H9 (cell line): Measurements from ENCODE around the gene IGSF9B. TPM values are rescaled to one million over a fixed set of nuclear protein-coding genes. Genes with fewer than 3 reads are reported as not detected.

Source experiments
- DNase-seq: peaks from one replicate; pipeline ENCODE4 v3.0.0-alpha.2; 2017
- H2AFZ ChIP-seq: one replicate; pipeline ENCODE4 v1.6.1; 2013; ENCODE audit warnings: mild to moderate bottlenecking, low read length, control low read depth, moderate library complexity
- H2AK5ac ChIP-seq: 2 replicates; pipeline ENCODE4 v1.6.1; 2013; ENCODE audit warnings: low read length, control low read depth, mixed read lengths; ENCODE audit not compliant: insufficient read length
- H2BK120ac ChIP-seq: one replicate; pipeline ENCODE4 v1.6.1; 2013; ENCODE audit warnings: low read depth, mild to moderate bottlenecking, low read length, control low read depth, inconsistent platforms; ENCODE audit not compliant: poor library complexity, severe bottlenecking
- H2BK12ac ChIP-seq: 2 replicates; pipeline ENCODE4 v1.6.1; 2013; ENCODE audit warnings: low read length, control low read depth, mixed read lengths, low read depth; ENCODE audit not compliant: insufficient read length
- H2BK15ac ChIP-seq: 2 replicates; pipeline ENCODE4 v1.6.1; 2013; ENCODE audit warnings: low read depth, low read length, control low read depth
- H2BK20ac ChIP-seq: one replicate; pipeline ENCODE4 v1.6.1; 2013; ENCODE audit warnings: low read depth, mild to moderate bottlenecking, low read length, control low read depth, inconsistent platforms; ENCODE audit not compliant: poor library complexity, severe bottlenecking
- H2BK5ac ChIP-seq: 2 replicates; pipeline ENCODE4 v1.6.1; 2013; ENCODE audit warnings: low read length, control low read depth, mixed read lengths; ENCODE audit not compliant: insufficient read length
- H3K14ac ChIP-seq: 2 replicates; pipeline ENCODE4 v1.6.1; 2013; ENCODE audit warnings: low read length, control low read depth; ENCODE audit not compliant: insufficient read depth
- H3K18ac ChIP-seq: 2 replicates; pipeline ENCODE4 v1.6.1; 2013; ENCODE audit warnings: low read depth, mild to moderate bottlenecking, mixed read lengths, low read length, control low read depth; ENCODE audit not compliant: insufficient read length
- H3K23ac ChIP-seq: 2 replicates; pipeline ENCODE4 v1.6.1; 2013; ENCODE audit warnings: low read length, control low read depth, mixed read lengths, low read depth; ENCODE audit not compliant: insufficient read length
- H3K23me2 ChIP-seq: 2 replicates; pipeline ENCODE4 v1.6.1; 2013; ENCODE audit warnings: low read depth, mild to moderate bottlenecking, mixed read lengths, low read length, control low read depth; ENCODE audit not compliant: insufficient read length, poor library complexity, severe bottlenecking
- H3K27ac ChIP-seq: 2 replicates; pipeline ENCODE4 v1.5.1; 2013; ENCODE audit warnings: low read length, control low read depth, mixed read lengths, low read depth; ENCODE audit not compliant: insufficient read length
- H3K27me3 ChIP-seq: 2 replicates; pipeline ENCODE4 v1.6.1; 2013; ENCODE audit warnings: low read length, control low read depth, inconsistent platforms; ENCODE audit not compliant: insufficient read depth
- H3K4ac ChIP-seq: 2 replicates; pipeline ENCODE4 v1.6.1; 2013; ENCODE audit warnings: low read depth, mild to moderate bottlenecking, control low read depth, inconsistent platforms, low read length, moderate library complexity
- H3K4me1 ChIP-seq: 2 replicates; pipeline ENCODE4 v1.6.1; 2013; ENCODE audit warnings: low read length, control low read depth, inconsistent platforms; ENCODE audit not compliant: insufficient read depth
- H3K4me2 ChIP-seq: 2 replicates; pipeline ENCODE4 v1.6.1; 2013; ENCODE audit warnings: low read length, control low read depth, mixed read lengths; ENCODE audit not compliant: insufficient read length, insufficient read depth
- H3K56ac ChIP-seq: 2 replicates; pipeline ENCODE4 v1.6.1; 2013; ENCODE audit warnings: low read depth, mild to moderate bottlenecking, mixed read lengths, low read length, control low read depth; ENCODE audit not compliant: insufficient read length
- H3K79me1 ChIP-seq: 2 replicates; pipeline ENCODE4 v1.6.1; 2013; ENCODE audit warnings: low read depth, mild to moderate bottlenecking, moderate library complexity, low read length, control low read depth, inconsistent platforms; ENCODE audit not compliant: insufficient read depth, poor library complexity, severe bottlenecking
- H3K79me2 ChIP-seq: 2 replicates; pipeline ENCODE4 v1.6.1; 2013; ENCODE audit warnings: low read length, control low read depth, inconsistent platforms; ENCODE audit not compliant: insufficient read depth
- H3K9ac ChIP-seq: 2 replicates; pipeline ENCODE4 v1.6.1; 2013; ENCODE audit warnings: low read length, control low read depth, mixed read lengths; ENCODE audit not compliant: insufficient read length; ENCODE audit errors: extremely low read depth
- H3K9me3 ChIP-seq: one replicate; pipeline ENCODE4 v1.6.1; 2013; ENCODE audit warnings: low read depth, low read length, inconsistent platforms; ENCODE audit not compliant: control insufficient read depth
- H3T11ph ChIP-seq: one replicate; pipeline ENCODE4 v1.6.1; 2013; ENCODE audit warnings: mild to moderate bottlenecking, low read length, control low read depth, inconsistent platforms
- H4K20me1 ChIP-seq: one replicate; pipeline ENCODE4 v1.6.1; 2013; ENCODE audit not compliant: control insufficient read depth, insufficient read length, insufficient read depth
- H4K5ac ChIP-seq: 2 replicates; pipeline ENCODE4 v1.6.1; 2013; ENCODE audit warnings: low read depth, mild to moderate bottlenecking, mixed read lengths, low read length, control low read depth; ENCODE audit not compliant: insufficient read length
- H4K8ac ChIP-seq: replicated peaks from 2 replicates; pipeline ENCODE4 v1.6.1; 2013; ENCODE audit warnings: low read length, control low read depth, mixed read lengths, low read depth; ENCODE audit not compliant: insufficient read length
- H4K91ac ChIP-seq: 2 replicates; pipeline ENCODE4 v1.6.1; 2013; ENCODE audit warnings: low read depth, mild to moderate bottlenecking, moderate library complexity, mixed read lengths, low read length, control low read depth; ENCODE audit not compliant: insufficient read length
- H3K27ac Mint-ChIP-seq, 3 experiments: 2 replicates in 2 of 3; 3 replicates in 1 of 3; pipeline ENCODE4 v1.8.0; 2020 to 2021; ENCODE audit warnings: mixed read lengths in 3 of 3, mild to moderate bottlenecking in 1 of 3, moderate library complexity in 1 of 3
- H3K27me3 Mint-ChIP-seq: 2 replicates; pipeline ENCODE4 v1.8.0; 2021; ENCODE audit warnings: low read depth, mild to moderate bottlenecking, moderate library complexity, mixed read lengths
- H3K36me3 Mint-ChIP-seq, 3 experiments: 2 replicates in 2 of 3; 3 replicates in 1 of 3; pipeline ENCODE4 v1.8.0; 2020 to 2021; ENCODE audit warnings: low read depth in 3 of 3, mixed read lengths in 3 of 3; ENCODE audit not compliant: insufficient read depth in 1 of 3
- H3K4me1 Mint-ChIP-seq, 2 experiments: 2 replicates each; pipeline ENCODE4 v1.8.0; 2020; ENCODE audit warnings: mixed read lengths in 2 of 2
- H3K4me3 Mint-ChIP-seq, 2 experiments: 2 replicates in 1 of 2; 3 replicates in 1 of 2; pipeline ENCODE4 v1.8.0; 2020 to 2021; ENCODE audit warnings: mild to moderate bottlenecking in 2 of 2, mixed read lengths in 2 of 2, moderate library complexity in 1 of 2
- H3K9me3 Mint-ChIP-seq, 2 experiments: 2 replicates in 1 of 2; 3 replicates in 1 of 2; pipeline ENCODE4 v1.8.0; 2020; ENCODE audit warnings: mild to moderate bottlenecking in 2 of 2, mixed read lengths in 2 of 2, moderate library complexity in 1 of 2
- CTCF ChIP-seq: fragments of 200-600 bp; sonication (generic); conservative IDR thresholded peaks from 3 replicates; pipeline ENCODE4 v1.8.0; 2021; ENCODE audit warnings: antibody characterized with exemption, mild to moderate bottlenecking
- WGBS: extraction: QIAGEN DNeasy Blood & Tissue Kit; methylation state at CpG from one replicate; pipeline ENCODE4 v1.1.7; 2013; ENCODE audit warnings: missing lambda C conversion rate, low lambda C conversion rate, mixed read lengths; ENCODE audit not compliant: insufficient read length; ENCODE audit errors: extremely low coverage; 5-methylcytosine and 5-hydroxymethylcytosine counted together
- total RNA-seq: library from RNA; stranded (reverse); gene quantifications from 2 replicates; pipeline ENCODE4 v1.2.1, GENCODE V29; 2021

The IGSF9B gene
- total RNA-seq, 1 experiment from 2014 or later: 25.7 TPM

DNA sequence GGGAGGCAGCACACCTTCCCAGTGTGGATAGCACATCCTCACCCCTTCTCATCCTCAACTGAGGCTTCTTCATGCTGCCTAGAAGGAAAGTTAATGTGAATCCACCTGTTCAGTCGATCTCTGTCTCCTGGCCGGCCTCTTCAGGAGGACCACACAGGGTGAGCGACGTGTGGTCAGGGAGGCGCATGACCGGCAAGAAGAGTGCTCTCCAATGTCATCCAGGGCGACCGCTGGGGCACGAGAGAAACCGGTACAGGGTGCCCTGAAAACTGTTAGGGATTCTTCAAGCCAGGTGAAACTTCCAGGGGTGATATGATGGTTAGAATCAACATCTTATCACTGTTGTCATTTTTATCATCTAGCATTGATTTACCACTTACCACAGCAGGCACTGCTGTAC, 43.0 kb downstream of the IGSF9B start:
- Histone ChIP-seq H4K8ac (no peak overlapping the region), H3K9ac (no peak overlapping the region), H4K20me1 (no peaks in the 10 kb centered on the region), H4K5ac (no peak overlapping the region), H3K23me2 (no peaks in the 10 kb centered on the region), H3K9me3 (no peaks in the 10 kb centered on the region), H2BK120ac (no peak overlapping the region), H3K4ac (no peak overlapping the region), H3K4me2 (no peak overlapping the region), H4K91ac (no peak overlapping the region), H3K14ac (no peak overlapping the region), H3K23ac (no peak overlapping the region), H3K27me3 (no peaks in the 10 kb centered on the region), H3K56ac (no peak overlapping the region), H3K18ac (no peak overlapping the region), H2BK20ac (no peak overlapping the region), H2BK15ac (no peak overlapping the region), H2AK5ac (no peak overlapping the region), H2BK12ac (no peak overlapping the region), H2BK5ac (no peak overlapping the region), H3K4me1 (no peaks in the 10 kb centered on the region), H3T11ph (no peak overlapping the region), H3K79me2 (no peaks in the 10 kb centered on the region), H3K27ac (no peak overlapping the region), H2AFZ (no peak overlapping the region), H3K79me1 (no peaks in the 10 kb centered on the region)
- Mint-ChIP-seq H3K4me1 (peaks cover 6 to 13% of the 10 kb centered on the region in 2 experiments; a peak in 3 of 4 replicates), H3K27me3 (no peaks in the 10 kb centered on the region), H3K27ac (peak overlapping the region in 1 of 3 experiments; percentile 64; a peak in 1 of 7 replicates), H3K4me3 (no peak overlapping the region), H3K36me3 (peaks cover 17 to 45% (median 38%) of the 10 kb centered on the region in 3 experiments; a peak in 6 of 7 replicates), H3K9me3 (no peaks in the 10 kb centered on the region)
- no peak for TF ChIP-seq CTCF
- WGBS: no CpG with 5 or more reads among the region's 10 CpGs
- DNase-seq: no peak
